Measurements from ENCODE around the gene CNTNAP1.

DNA sequence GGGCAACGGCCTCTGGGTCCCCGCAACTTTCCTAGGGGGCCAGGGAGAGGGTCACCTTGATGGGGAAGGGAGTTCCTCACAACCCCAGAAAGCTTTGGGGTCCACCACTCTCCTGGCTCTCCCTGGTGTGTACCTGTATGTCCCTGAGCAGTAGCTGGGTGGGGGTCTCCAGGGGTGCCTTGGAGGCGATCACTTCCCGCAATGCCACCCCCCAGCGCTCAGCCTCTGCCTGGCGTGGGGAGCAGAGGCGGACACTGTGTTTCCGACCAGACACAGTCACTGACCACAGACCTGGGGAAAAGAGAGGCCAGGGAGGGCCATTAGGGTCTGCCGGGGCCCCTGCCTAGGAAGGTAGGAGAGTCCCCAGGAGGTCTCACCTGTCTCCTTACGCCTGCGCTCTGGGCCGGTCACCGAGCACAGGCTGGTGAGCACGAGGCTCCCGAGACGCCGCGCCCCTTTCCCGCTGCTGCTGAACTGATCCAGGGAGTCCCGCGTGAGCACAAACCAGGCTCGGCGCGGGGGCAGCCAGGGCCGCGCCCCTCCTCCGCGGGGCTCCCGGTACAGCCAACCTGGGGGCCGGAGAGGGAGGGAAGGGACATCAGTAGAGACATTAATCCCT is 9.0 kb upstream of the CNTNAP1 start:
- TF ChIP-seq, protein P1, sequence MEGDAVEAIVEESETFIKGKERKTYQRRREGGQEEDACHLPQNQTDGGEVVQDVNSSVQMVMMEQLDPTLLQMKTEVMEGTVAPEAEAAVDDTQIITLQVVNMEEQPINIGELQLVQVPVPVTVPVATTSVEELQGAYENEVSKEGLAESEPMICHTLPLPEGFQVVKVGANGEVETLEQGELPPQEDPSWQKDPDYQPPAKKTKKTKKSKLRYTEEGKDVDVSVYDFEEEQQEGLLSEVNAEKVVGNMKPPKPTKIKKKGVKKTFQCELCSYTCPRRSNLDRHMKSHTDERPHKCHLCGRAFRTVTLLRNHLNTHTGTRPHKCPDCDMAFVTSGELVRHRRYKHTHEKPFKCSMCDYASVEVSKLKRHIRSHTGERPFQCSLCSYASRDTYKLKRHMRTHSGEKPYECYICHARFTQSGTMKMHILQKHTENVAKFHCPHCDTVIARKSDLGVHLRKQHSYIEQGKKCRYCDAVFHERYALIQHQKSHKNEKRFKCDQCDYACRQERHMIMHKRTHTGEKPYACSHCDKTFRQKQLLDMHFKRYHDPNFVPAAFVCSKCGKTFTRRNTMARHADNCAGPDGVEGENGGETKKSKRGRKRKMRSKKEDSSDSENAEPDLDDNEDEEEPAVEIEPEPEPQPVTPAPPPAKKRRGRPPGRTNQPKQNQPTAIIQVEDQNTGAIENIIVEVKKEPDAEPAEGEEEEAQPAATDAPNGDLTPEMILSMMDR (IDR thresholded peaks at IDR 0.05): no peak
- no peak for TF ChIP-seq POLR2A (IDR thresholded peaks at IDR 0.05)
